ENCODE data around the gene KCNH6.

The KCNH6 gene

GRCh38 chr17:63587770-63588169, 64.6 kb downstream of the KCNH6 start:
- no peaks in the 10 kb centered on the region for H3K27me3 ChIP-seq
- no peaks in the 10 kb centered on the region for H3K9me3 ChIP-seq
- no peak overlapping the region for H3K4me3 ChIP-seq (ENCODE audit: low read depth in 1 of 2, low read length in 1 of 2)
- no peaks in the 10 kb centered on the region for H3K4me1 ChIP-seq (ENCODE audit: control insufficient read depth in 1 of 2, insufficient read depth in 1 of 2, low read depth in 1 of 2, low read length in 1 of 2)
- no peak for TF ChIP-seq CTCF (IDR thresholded peaks at IDR 0.05)
- H3K27ac ChIP-seq, result no peak overlapping the region
- H3K36me3 ChIP-seq, result peaks cover 91% of the 10 kb centered on the region

GRCh38 chr17:63588797-63589196, 65.6 kb downstream of the KCNH6 start:
- peaks cover 88% of the 10 kb centered on the region for H3K36me3 ChIP-seq
- no peak for TF ChIP-seq CTCF (IDR thresholded peaks at IDR 0.05)

GRCh38 chr17:63589646-63590045, 66.5 kb downstream of the KCNH6 start:
- Histone ChIP-seq H3K36me3 (peaks cover 86% of the 10 kb centered on the region), H3K4me3 (ENCODE audit: low read depth in 1 of 2, low read length in 1 of 2) (no peak overlapping the region), H3K27me3 (no peaks in the 10 kb centered on the region), H3K27ac (no peak overlapping the region), H3K4me1 (ENCODE audit: control insufficient read depth in 1 of 2, insufficient read depth in 1 of 2, low read depth in 1 of 2, low read length in 1 of 2) (no peaks in the 10 kb centered on the region), H3K9me3 (no peaks in the 10 kb centered on the region)
- TF ChIP-seq CTCF (IDR thresholded peaks at IDR 0.05), result no peak

More at GRCh38 chr17:63588797-63589196, 65.6 kb downstream of the KCNH6 start:
- Histone ChIP-seq H3K4me3 (ENCODE audit: low read depth in 1 of 2, low read length in 1 of 2) (no peak overlapping the region), H3K27me3 (no peaks in the 10 kb centered on the region), H3K4me1 (ENCODE audit: control insufficient read depth in 1 of 2, insufficient read depth in 1 of 2, low read depth in 1 of 2, low read length in 1 of 2) (no peaks in the 10 kb centered on the region), H3K9me3 (no peaks in the 10 kb centered on the region), H3K27ac (no peak overlapping the region)

GRCh38 chr17:63592797-63593196, 69.6 kb downstream of the KCNH6 start:
- Histone ChIP-seq H3K36me3 (peaks cover 63% of the 10 kb centered on the region), H3K27me3 (no peaks in the 10 kb centered on the region), H3K9me3 (no peaks in the 10 kb centered on the region), H3K4me1 (ENCODE audit: control insufficient read depth in 1 of 2, insufficient read depth in 1 of 2, low read depth in 1 of 2, low read length in 1 of 2) (no peaks in the 10 kb centered on the region), H3K27ac (no peak overlapping the region), H3K4me3 (ENCODE audit: low read depth in 1 of 2, low read length in 1 of 2) (no peak overlapping the region)
- no peak for TF ChIP-seq CTCF (IDR thresholded peaks at IDR 0.05)

GRCh38 chr17:63595132-63595531, 72.0 kb downstream of the KCNH6 start:
- TF ChIP-seq CTCF (IDR thresholded peaks at IDR 0.05), result no peak
- Histone ChIP-seq H3K27ac (no peak overlapping the region), H3K4me3 (ENCODE audit: low read depth in 1 of 2, low read length in 1 of 2) (no peak overlapping the region), H3K36me3 (peaks cover 43% of the 10 kb centered on the region), H3K4me1 (ENCODE audit: control insufficient read depth in 1 of 2, insufficient read depth in 1 of 2, low read depth in 1 of 2, low read length in 1 of 2) (peaks cover 1 to 3% of the 10 kb centered on the region in 2 experiments), H3K9me3 (no peaks in the 10 kb centered on the region), H3K27me3 (no peaks in the 10 kb centered on the region)
